Tibial artery (tissue), 4 donors: Measurements from ENCODE around the gene PCBP3.

ENCODE experiments used
- DNase-seq, 2 donors: peaks; one replicate each; pipeline ENCODE4 v3.0.0-alpha.2; 2019
- H3K27ac ChIP-seq, 2 donors: fragments of 200-600 bp; sonication (generic) in 1 of 2; 1 replicate in 1 of 2; 2 replicates in 1 of 2; pipeline ENCODE4 v1.5.1; 2018 to 2019; ENCODE audit warnings: mild to moderate bottlenecking in 1 of 2
- H3K27me3 ChIP-seq, 2 donors: fragments of 200-600 bp; sonication (generic) in 1 of 2; one replicate each; pipeline versions ENCODE4 v1.5.1 to v1.6.0; 2016 to 2019
- H3K36me3 ChIP-seq, 3 donors: fragments of 200-600 bp; sonication (generic) in 2 of 3; one replicate each; pipeline ENCODE4 v1.5.1; 2016 to 2019; ENCODE audit warnings: mild to moderate bottlenecking in 2 of 3
- H3K4me1 ChIP-seq, 4 donors: fragments of 200-600 bp; sonication (generic) in 2 of 4; 1 replicate in 3 of 4; 2 replicates in 1 of 4; pipeline ENCODE4 v1.5.1; 2016 to 2019
- H3K4me3 ChIP-seq, 2 donors: fragments of 200-600 bp; sonication (generic) in 1 of 2; 1 replicate in 1 of 2; 2 replicates in 1 of 2; pipeline ENCODE4 v1.5.1; 2018 to 2019; ENCODE audit warnings: mild to moderate bottlenecking in 2 of 2
- H3K9me3 ChIP-seq, 3 donors: fragments of 200-600 bp; sonication (generic) in 1 of 3; one replicate each; pipeline ENCODE4 v1.5.1; 2016 to 2019
- CTCF ChIP-seq, 2 experiments: fragments of 200-600 bp in 1 of 2; fragments of 450-650 bp in 1 of 2; IDR thresholded peaks; one replicate each; pipeline ENCODE4 v1.5.1; 2017 to 2019; ENCODE audit warnings: antibody characterized with exemption in 2 of 2, mild to moderate bottlenecking in 1 of 2, moderate library complexity in 1 of 2
- intact Hi-C: fragments of 100-400 bp; cut with DNase I; formaldehyde crosslinking; loops from one replicate; pipeline ENCODE4 v1.15.0; 2023; ENCODE audit warnings: low total_unique reads

Gene PCBP3

GRCh38 chr21:45989355-45990048 lies 346.0 kb downstream of the PCBP3 start:
- H3K4me1 ChIP-seq: peaks cover 0 to 44% (median 14%) of the 10 kb centered on the region in 4 donors
- intact Hi-C loops: loop anchor here (10.0 kb wide), 1 partner anchor 135 kb away; no protein-coding TSS in a partner anchor
- peak overlapping the region; percentile 38 to 40 for H3K27ac ChIP-seq
- no peaks in the 10 kb centered on the region for H3K9me3 ChIP-seq
- no peak for TF ChIP-seq CTCF (IDR thresholded peaks at IDR 0.05)
- H3K27me3 ChIP-seq: no peaks in the 10 kb centered on the region
- no peak overlapping the region for H3K4me3 ChIP-seq
- peak in 1 of 2 donors; percentile 19 for DNase-seq
- peaks cover 85 to 96% (median 93%) of the 10 kb centered on the region in 3 donors for H3K36me3 ChIP-seq

GRCh38 chr21:45990049-45990711 lies 346.7 kb downstream of the PCBP3 start:
- peak overlapping the region; percentile 21 to 82 for H3K27ac ChIP-seq
- no peak overlapping the region for H3K4me3 ChIP-seq
- no peaks in the 10 kb centered on the region for H3K9me3 ChIP-seq
- no peak for TF ChIP-seq CTCF (IDR thresholded peaks at IDR 0.05)
- peaks cover 82 to 96% (median 93%) of the 10 kb centered on the region in 3 donors for H3K36me3 ChIP-seq
- H3K27me3 ChIP-seq: no peaks in the 10 kb centered on the region
- H3K4me1 ChIP-seq: peaks cover 0 to 37% (median 13%) of the 10 kb centered on the region in 4 donors
- intact Hi-C loops: loop anchor here (10.0 kb wide), 1 partner anchor 135 kb away; no protein-coding TSS in a partner anchor
- peak in 1 of 2 donors; percentile 17 for DNase-seq

GRCh38 chr21:45990741-45991605 lies 347.4 kb downstream of the PCBP3 start:
- H3K4me3 ChIP-seq: no peak overlapping the region
- H3K4me1 ChIP-seq: peaks cover 0 to 35% (median 9%) of the 10 kb centered on the region in 4 donors
- no peaks in the 10 kb centered on the region for H3K9me3 ChIP-seq
- intact Hi-C loops: loop anchor here (10.0 kb wide), 1 partner anchor 134 kb away; no protein-coding TSS in a partner anchor
- H3K27ac ChIP-seq: peak overlapping the region in 1 of 2 donors; percentile 82
- peak in 1 of 2 donors; percentile 18 for DNase-seq
- no peaks in the 10 kb centered on the region for H3K27me3 ChIP-seq
- TF ChIP-seq CTCF (IDR thresholded peaks at IDR 0.05): no peak
- peaks cover 75 to 96% (median 92%) of the 10 kb centered on the region in 3 donors for H3K36me3 ChIP-seq

- peak in 1 of 2 donors; percentile 16 for DNase-seq
- Histone ChIP-seq H3K36me3 (peaks cover 75 to 96% (median 92%) of the 10 kb centered on the region in 3 donors), H3K4me3 (no peak overlapping the region), H3K4me1 (peaks cover 0 to 30% (median 6%) of the 10 kb centered on the region in 4 donors), H3K27me3 (no peaks in the 10 kb centered on the region), H3K27ac (peak overlapping the region; percentile 73 to 82), H3K9me3 (no peaks in the 10 kb centered on the region)
- no peak for TF ChIP-seq CTCF (IDR thresholded peaks at IDR 0.05)
- intact Hi-C loops: loop anchor here (10.0 kb wide), 1 partner anchor 133 kb away; no protein-coding TSS in a partner anchor
These were observed 348.2 kb downstream of the PCBP3 start for GRCh38 chr21:45991606-45992300.
